ENCODE data around the gene RAE1. TPM values are rescaled to one million over a fixed set of nuclear protein-coding genes. Genes with fewer than 3 reads are reported as not detected.

The RAE1 gene
- total RNA-seq, 2 donors from 2014 or later: 21.7 to 49.9 TPM

GRCh38 chr20:57323034-57323433, 28.0 kb upstream of the RAE1 start:
- WGBS: 18% methylated on average over 6 of the region's 6 CpGs
- Histone ChIP-seq H3K4me1 (replicated peaks) (no peaks in the 10 kb centered on the region), H3K4me3 (no peak overlapping the region), H3K27me3 (replicated peaks; ENCODE audit: insufficient read depth) (no peaks in the 10 kb centered on the region), H3K27ac (no peak overlapping the region), H3K36me3 (no peaks in the 10 kb centered on the region), H3K9me3 (no peaks in the 10 kb centered on the region)
- DNase-seq (ENCODE audit: low spot score): no peak
- intact Hi-C loops (cut with DNase I): no loop called here
- TF ChIP-seq, protein P1, sequence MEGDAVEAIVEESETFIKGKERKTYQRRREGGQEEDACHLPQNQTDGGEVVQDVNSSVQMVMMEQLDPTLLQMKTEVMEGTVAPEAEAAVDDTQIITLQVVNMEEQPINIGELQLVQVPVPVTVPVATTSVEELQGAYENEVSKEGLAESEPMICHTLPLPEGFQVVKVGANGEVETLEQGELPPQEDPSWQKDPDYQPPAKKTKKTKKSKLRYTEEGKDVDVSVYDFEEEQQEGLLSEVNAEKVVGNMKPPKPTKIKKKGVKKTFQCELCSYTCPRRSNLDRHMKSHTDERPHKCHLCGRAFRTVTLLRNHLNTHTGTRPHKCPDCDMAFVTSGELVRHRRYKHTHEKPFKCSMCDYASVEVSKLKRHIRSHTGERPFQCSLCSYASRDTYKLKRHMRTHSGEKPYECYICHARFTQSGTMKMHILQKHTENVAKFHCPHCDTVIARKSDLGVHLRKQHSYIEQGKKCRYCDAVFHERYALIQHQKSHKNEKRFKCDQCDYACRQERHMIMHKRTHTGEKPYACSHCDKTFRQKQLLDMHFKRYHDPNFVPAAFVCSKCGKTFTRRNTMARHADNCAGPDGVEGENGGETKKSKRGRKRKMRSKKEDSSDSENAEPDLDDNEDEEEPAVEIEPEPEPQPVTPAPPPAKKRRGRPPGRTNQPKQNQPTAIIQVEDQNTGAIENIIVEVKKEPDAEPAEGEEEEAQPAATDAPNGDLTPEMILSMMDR (IDR thresholded peaks at IDR 0.05): no peak
- TF ChIP-seq POLR2A (IDR thresholded peaks at IDR 0.05) (no peak), POLR2AphosphoS5 (IDR thresholded peaks at IDR 0.05) (no peak)

DNA sequence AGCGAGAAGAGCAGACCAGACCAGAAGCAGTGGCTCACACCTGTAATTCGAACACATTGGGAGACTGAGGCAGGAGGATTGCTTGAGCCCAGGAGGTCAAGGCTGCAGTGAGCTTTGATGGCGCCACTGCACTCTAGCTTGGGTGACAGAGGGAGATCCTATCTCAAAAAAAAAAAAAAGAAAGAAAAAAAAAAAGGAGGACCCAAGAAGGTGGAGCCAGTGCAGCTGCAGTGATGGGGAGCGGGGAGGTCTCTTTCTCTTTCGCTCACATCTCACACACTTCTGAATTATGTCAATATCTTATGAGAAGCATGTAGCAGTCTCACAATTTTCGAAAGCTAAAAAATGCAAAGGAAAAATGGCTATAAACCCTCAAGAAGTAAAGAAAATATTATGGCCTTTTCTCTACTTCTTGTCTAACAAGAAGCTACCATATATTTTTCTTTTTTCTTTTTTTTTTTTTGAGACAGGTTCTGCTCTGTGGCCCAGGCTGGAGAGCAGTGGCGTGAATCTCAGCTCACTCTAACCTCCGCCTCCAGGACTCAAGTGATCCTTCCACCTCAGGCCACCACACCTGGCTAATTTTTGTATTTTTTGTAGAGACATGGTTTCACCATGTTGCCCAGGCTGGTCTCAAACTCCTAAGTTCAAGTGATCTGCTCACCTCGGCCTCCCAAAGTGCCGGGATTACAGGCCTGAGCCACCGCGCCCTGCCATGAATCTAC, 25.3 kb upstream of the RAE1 start:
- no peak overlapping the region for H3K27ac ChIP-seq
- H3K27me3 ChIP-seq (replicated peaks; ENCODE audit: insufficient read depth): no peaks in the 10 kb centered on the region
- H3K4me1 ChIP-seq (replicated peaks): no peaks in the 10 kb centered on the region
- H3K36me3 ChIP-seq: no peaks in the 10 kb centered on the region
- H3K9me3 ChIP-seq: no peaks in the 10 kb centered on the region
- 86% methylated on average over 12 of the region's 12 CpGs for WGBS
- intact Hi-C loops (cut with DNase I): no loop called here
- TF ChIP-seq, protein P1 (IDR thresholded peaks at IDR 0.05): no peak
- TF ChIP-seq POLR2AphosphoS5 (IDR thresholded peaks at IDR 0.05): no peak
- no peak for TF ChIP-seq POLR2A (IDR thresholded peaks at IDR 0.05)
- H3K4me3 ChIP-seq: no peak overlapping the region
- DNase-seq (ENCODE audit: low spot score): no peak

DNA sequence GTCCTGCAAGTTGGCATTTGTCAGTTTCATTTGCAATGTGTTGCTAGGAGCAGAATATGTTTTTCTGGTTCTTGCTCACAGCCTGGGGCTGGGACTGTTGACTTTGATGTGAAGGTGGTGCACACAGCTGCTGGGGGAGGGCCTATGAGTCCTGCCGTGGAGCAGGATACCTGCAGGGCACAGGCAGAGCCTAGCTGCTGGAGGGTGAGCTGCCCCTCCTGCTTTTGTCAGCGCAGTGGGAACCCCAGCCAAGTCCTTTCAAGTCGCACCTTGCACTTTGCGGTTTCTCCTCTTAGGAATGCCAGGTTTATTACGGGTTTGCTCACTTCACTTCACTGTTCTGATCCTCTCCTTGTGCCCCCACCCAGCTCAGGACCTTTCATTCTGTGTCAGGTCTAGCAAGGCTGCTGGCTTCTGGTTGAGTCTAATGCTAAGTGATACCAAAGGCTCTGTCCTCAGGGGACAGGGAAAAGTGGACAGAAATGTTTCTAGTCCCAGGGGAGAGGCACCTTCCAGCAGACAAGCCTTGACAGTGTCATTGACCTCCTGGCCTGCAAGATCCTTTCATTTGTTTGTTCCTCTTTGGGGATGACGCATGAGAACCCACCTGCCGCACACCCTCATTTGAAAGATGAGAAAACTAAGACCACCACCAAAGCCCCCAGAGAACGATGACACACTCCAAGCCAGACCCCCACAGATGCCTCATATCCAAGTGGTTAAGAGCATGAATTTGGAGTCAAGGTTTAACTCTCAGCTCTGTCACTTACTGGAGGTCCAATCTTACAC, 24.2 kb upstream of the RAE1 start:
- no peak overlapping the region for H3K27ac ChIP-seq
- DNase-seq (ENCODE audit: low spot score): peak; percentile 62

DNA sequence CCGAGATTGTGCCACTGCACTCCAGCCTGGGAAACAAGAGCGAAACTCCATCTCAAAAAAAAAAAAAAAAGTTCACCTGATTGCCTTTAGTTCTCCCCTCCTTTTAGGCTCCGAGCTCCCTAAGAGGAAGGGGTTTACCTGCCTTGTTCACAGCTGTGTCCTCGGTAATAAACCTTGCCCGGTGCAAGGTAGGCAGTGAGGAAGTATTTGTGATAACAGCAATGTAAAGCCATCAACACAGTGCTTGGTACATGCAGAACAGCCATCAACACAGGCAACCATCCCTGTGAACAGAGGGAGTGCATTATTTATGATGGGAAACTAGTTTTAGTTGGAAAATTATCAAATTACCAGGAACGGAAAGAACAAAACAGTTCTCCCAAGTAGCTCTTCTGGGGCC, 23.2 kb upstream of the RAE1 start:
- TF ChIP-seq, protein P1 (IDR thresholded peaks at IDR 0.05): no peak
- TF ChIP-seq POLR2A (IDR thresholded peaks at IDR 0.05): no peak
- no peak for TF ChIP-seq POLR2AphosphoS5 (IDR thresholded peaks at IDR 0.05)
- 58% methylated on average over 6 of the region's 6 CpGs for WGBS
- H3K4me1 ChIP-seq (replicated peaks): no peaks in the 10 kb centered on the region
- H3K27ac ChIP-seq: no peak overlapping the region
- no peaks in the 10 kb centered on the region for H3K9me3 ChIP-seq
- intact Hi-C loops (cut with DNase I): no loop called here
- no peak for DNase-seq (ENCODE audit: low spot score)
- no peaks in the 10 kb centered on the region for H3K27me3 ChIP-seq (replicated peaks; ENCODE audit: insufficient read depth)
- H3K4me3 ChIP-seq: no peak overlapping the region
- no peaks in the 10 kb centered on the region for H3K36me3 ChIP-seq

More for the DNA sequence above, 24.2 kb upstream of the RAE1 start:
- Histone ChIP-seq H3K9me3 (no peaks in the 10 kb centered on the region), H3K4me3 (no peak overlapping the region), H3K4me1 (replicated peaks) (no peaks in the 10 kb centered on the region), H3K36me3 (no peaks in the 10 kb centered on the region), H3K27me3 (replicated peaks; ENCODE audit: insufficient read depth) (no peaks in the 10 kb centered on the region)
- 35% methylated on average over 8 of the region's 8 CpGs for WGBS
- TF ChIP-seq POLR2A (IDR thresholded peaks at IDR 0.05): no peak
- TF ChIP-seq, protein P1 (IDR thresholded peaks at IDR 0.05): no peak
- TF ChIP-seq POLR2AphosphoS5 (IDR thresholded peaks at IDR 0.05): peak; percentile 16
- intact Hi-C loops (cut with DNase I): no loop called here

Data from prostate gland (tissue), 2 donors.